Effector memory CD8-positive, alpha-beta T cell (primary cell): ENCODE data around the gene PPFIBP2.

Source experiments
- ATAC-seq: fragments of 150-1000 bp; cut with Tn5 transposase; replicated peaks from 2 replicates; pipeline ENCODE4 v1.10.0; 2021; ENCODE audit warnings: mild to moderate bottlenecking, moderate library complexity
- DNase-seq, 3 experiments: peaks; one replicate each; pipeline ENCODE4 v3.0.0; 2021
- H3K27ac Mint-ChIP-seq, 2 donors: one replicate each; pipeline ENCODE4 v1.8.0; 2022; ENCODE audit warnings: mild to moderate bottlenecking in 2 of 2, mixed read lengths in 2 of 2, moderate library complexity in 2 of 2
- H3K27me3 Mint-ChIP-seq, 2 donors: one replicate each; pipeline ENCODE4 v1.8.0; 2022; ENCODE audit warnings: mixed read lengths in 2 of 2
- H3K36me3 Mint-ChIP-seq: one replicate; pipeline ENCODE4 v1.8.0; 2022; ENCODE audit warnings: mild to moderate bottlenecking, moderate library complexity, mixed read lengths; ENCODE audit not compliant: insufficient read depth
- H3K4me1 Mint-ChIP-seq, 2 donors: one replicate each; pipeline ENCODE4 v1.8.0; 2022; ENCODE audit warnings: low read depth in 2 of 2, mixed read lengths in 2 of 2
- H3K4me3 Mint-ChIP-seq, 2 donors: one replicate each; pipeline ENCODE4 v1.8.0; 2022; ENCODE audit warnings: mild to moderate bottlenecking in 2 of 2, mixed read lengths in 2 of 2, moderate library complexity in 2 of 2
- H3K9me3 Mint-ChIP-seq, 2 donors: one replicate each; pipeline ENCODE4 v1.8.0; 2022; ENCODE audit warnings: mixed read lengths in 2 of 2

Gene PPFIBP2

GRCh38 chr11:7538031-7538430 is 24.2 kb downstream of the PPFIBP2 start:
- no peaks in the 10 kb centered on the region for H3K9me3 Mint-ChIP-seq
- H3K4me1 Mint-ChIP-seq: peaks cover 9 to 18% of the 10 kb centered on the region in 2 donors
- DNase-seq (no peak), ATAC-seq (peak; percentile 71)
- H3K4me3 Mint-ChIP-seq: peak overlapping the region in 1 of 2 donors; percentile 8
- peaks cover 2% of the 10 kb centered on the region for H3K36me3 Mint-ChIP-seq
- peaks cover 18 to 23% of the 10 kb centered on the region in 2 donors for H3K27me3 Mint-ChIP-seq
- H3K27ac Mint-ChIP-seq: no peak overlapping the region

- peaks cover 2% of the 10 kb centered on the region for H3K36me3 Mint-ChIP-seq
- H3K27ac Mint-ChIP-seq: no peak overlapping the region
- no peak for DNase-seq
- peaks cover 9 to 18% of the 10 kb centered on the region in 2 donors for H3K4me1 Mint-ChIP-seq
- H3K9me3 Mint-ChIP-seq: no peaks in the 10 kb centered on the region
- peak overlapping the region in 1 of 2 donors; percentile 8 for H3K4me3 Mint-ChIP-seq
- ATAC-seq: no peak
- peaks cover 18 to 23% of the 10 kb centered on the region in 2 donors for H3K27me3 Mint-ChIP-seq
These were observed 25.0 kb downstream of the PPFIBP2 start for GRCh38 chr11:7538466-7539454.

GRCh38 chr11:7540830-7541555 is 27.2 kb downstream of the PPFIBP2 start:
- no peak for DNase-seq
- H3K36me3 Mint-ChIP-seq: peaks cover 2% of the 10 kb centered on the region
- peaks cover 18 to 23% of the 10 kb centered on the region in 2 donors for H3K27me3 Mint-ChIP-seq
- no peak for ATAC-seq
- no peak overlapping the region for H3K27ac Mint-ChIP-seq
- no peak overlapping the region for H3K4me3 Mint-ChIP-seq
- no peaks in the 10 kb centered on the region for H3K9me3 Mint-ChIP-seq
- peaks cover 9 to 17% of the 10 kb centered on the region in 2 donors for H3K4me1 Mint-ChIP-seq

- H3K27me3 Mint-ChIP-seq: peaks cover 18 to 23% of the 10 kb centered on the region in 2 donors
- peaks cover 1 to 4% of the 10 kb centered on the region in 2 donors for H3K4me1 Mint-ChIP-seq
- H3K4me3 Mint-ChIP-seq: no peak overlapping the region
- peaks cover 2% of the 10 kb centered on the region for H3K36me3 Mint-ChIP-seq
- DNase-seq (no peak), ATAC-seq (no peak)
- H3K27ac Mint-ChIP-seq: no peak overlapping the region
- H3K9me3 Mint-ChIP-seq: no peaks in the 10 kb centered on the region
These were observed 29.5 kb downstream of the PPFIBP2 start for GRCh38 chr11:7543302-7543701.

- H3K36me3 Mint-ChIP-seq: peaks cover 2% of the 10 kb centered on the region
- peaks cover 18 to 22% of the 10 kb centered on the region in 2 donors for H3K27me3 Mint-ChIP-seq
- ATAC-seq (no peak), DNase-seq (no peak)
- no peak overlapping the region for H3K27ac Mint-ChIP-seq
- peaks cover 0 to 1% of the 10 kb centered on the region in 2 donors for H3K4me1 Mint-ChIP-seq
- H3K9me3 Mint-ChIP-seq: no peaks in the 10 kb centered on the region
- H3K4me3 Mint-ChIP-seq: no peak overlapping the region
These were observed 30.2 kb downstream of the PPFIBP2 start for GRCh38 chr11:7544021-7544420.

- Mint-ChIP-seq H3K9me3 (no peaks in the 10 kb centered on the region), H3K4me3 (no peak overlapping the region), H3K36me3 (no peaks in the 10 kb centered on the region), H3K27ac (no peak overlapping the region), H3K4me1 (no peaks in the 10 kb centered on the region), H3K27me3 (peaks cover 2 to 6% of the 10 kb centered on the region in 2 donors)
- DNase-seq: no peak
- ATAC-seq: no peak
These were observed 31.8 kb downstream of the PPFIBP2 start for GRCh38 chr11:7545611-7546010.

GRCh38 chr11:7546324-7546791 is 32.6 kb downstream of the PPFIBP2 start:
- peaks cover 0 to 6% of the 10 kb centered on the region in 2 donors for H3K27me3 Mint-ChIP-seq
- H3K36me3 Mint-ChIP-seq: no peaks in the 10 kb centered on the region
- no peak for DNase-seq
- no peaks in the 10 kb centered on the region for H3K4me1 Mint-ChIP-seq
- ATAC-seq: no peak
- no peak overlapping the region for H3K4me3 Mint-ChIP-seq
- no peaks in the 10 kb centered on the region for H3K9me3 Mint-ChIP-seq
- no peak overlapping the region for H3K27ac Mint-ChIP-seq

- Mint-ChIP-seq H3K4me3 (no peak overlapping the region), H3K4me1 (no peaks in the 10 kb centered on the region), H3K36me3 (no peaks in the 10 kb centered on the region), H3K27ac (peak overlapping the region in 1 of 2 donors; percentile 54), H3K9me3 (no peaks in the 10 kb centered on the region), H3K27me3 (no peaks in the 10 kb centered on the region)
- no peak for DNase-seq
- ATAC-seq: no peak
These were observed 33.9 kb downstream of the PPFIBP2 start for GRCh38 chr11:7547687-7548086.

GRCh38 chr11:7548659-7549274 is 35.0 kb downstream of the PPFIBP2 start:
- Mint-ChIP-seq H3K27me3 (no peaks in the 10 kb centered on the region), H3K27ac (no peak overlapping the region), H3K9me3 (no peaks in the 10 kb centered on the region), H3K4me1 (no peaks in the 10 kb centered on the region), H3K36me3 (no peaks in the 10 kb centered on the region), H3K4me3 (no peak overlapping the region)
- no peak for ATAC-seq
- DNase-seq: no peak

- Mint-ChIP-seq H3K27me3 (no peaks in the 10 kb centered on the region), H3K4me1 (no peaks in the 10 kb centered on the region), H3K36me3 (no peaks in the 10 kb centered on the region), H3K4me3 (no peak overlapping the region), H3K27ac (no peak overlapping the region), H3K9me3 (no peaks in the 10 kb centered on the region)
- DNase-seq (no peak), ATAC-seq (no peak)
These were observed 35.9 kb downstream of the PPFIBP2 start for GRCh38 chr11:7549681-7550080.

- Mint-ChIP-seq H3K27me3 (no peaks in the 10 kb centered on the region), H3K36me3 (no peaks in the 10 kb centered on the region), H3K27ac (no peak overlapping the region), H3K4me1 (no peaks in the 10 kb centered on the region), H3K4me3 (no peak overlapping the region), H3K9me3 (no peaks in the 10 kb centered on the region)
- ATAC-seq (no peak), DNase-seq (no peak)
These were observed 37.8 kb downstream of the PPFIBP2 start for GRCh38 chr11:7551571-7551970.

GRCh38 chr11:7552666-7553065 is 38.9 kb downstream of the PPFIBP2 start:
- Mint-ChIP-seq H3K9me3 (no peaks in the 10 kb centered on the region), H3K27me3 (no peaks in the 10 kb centered on the region), H3K4me3 (no peak overlapping the region), H3K4me1 (no peaks in the 10 kb centered on the region), H3K36me3 (no peaks in the 10 kb centered on the region), H3K27ac (no peak overlapping the region)
- ATAC-seq (no peak), DNase-seq (no peak)

GRCh38 chr11:7555052-7555699 is 41.4 kb downstream of the PPFIBP2 start:
- H3K4me3 Mint-ChIP-seq: no peak overlapping the region
- no peaks in the 10 kb centered on the region for H3K27me3 Mint-ChIP-seq
- no peak for ATAC-seq
- peaks cover 3% of the 10 kb centered on the region for H3K36me3 Mint-ChIP-seq
- DNase-seq: no peak
- no peak overlapping the region for H3K27ac Mint-ChIP-seq
- H3K9me3 Mint-ChIP-seq: no peaks in the 10 kb centered on the region
- no peaks in the 10 kb centered on the region for H3K4me1 Mint-ChIP-seq
